Measurements from ENCODE around the gene ROPN1.
"Not testable (repeated sequence)": the region's sequence is repeated elsewhere in the genome, so short reads cannot be mapped to it uniquely, and the experiment has no call there.

GRCh38 chr3:123976904-123977303 lies 15.0 kb downstream of the ROPN1 start:
- TF ChIP-seq, protein P1, sequence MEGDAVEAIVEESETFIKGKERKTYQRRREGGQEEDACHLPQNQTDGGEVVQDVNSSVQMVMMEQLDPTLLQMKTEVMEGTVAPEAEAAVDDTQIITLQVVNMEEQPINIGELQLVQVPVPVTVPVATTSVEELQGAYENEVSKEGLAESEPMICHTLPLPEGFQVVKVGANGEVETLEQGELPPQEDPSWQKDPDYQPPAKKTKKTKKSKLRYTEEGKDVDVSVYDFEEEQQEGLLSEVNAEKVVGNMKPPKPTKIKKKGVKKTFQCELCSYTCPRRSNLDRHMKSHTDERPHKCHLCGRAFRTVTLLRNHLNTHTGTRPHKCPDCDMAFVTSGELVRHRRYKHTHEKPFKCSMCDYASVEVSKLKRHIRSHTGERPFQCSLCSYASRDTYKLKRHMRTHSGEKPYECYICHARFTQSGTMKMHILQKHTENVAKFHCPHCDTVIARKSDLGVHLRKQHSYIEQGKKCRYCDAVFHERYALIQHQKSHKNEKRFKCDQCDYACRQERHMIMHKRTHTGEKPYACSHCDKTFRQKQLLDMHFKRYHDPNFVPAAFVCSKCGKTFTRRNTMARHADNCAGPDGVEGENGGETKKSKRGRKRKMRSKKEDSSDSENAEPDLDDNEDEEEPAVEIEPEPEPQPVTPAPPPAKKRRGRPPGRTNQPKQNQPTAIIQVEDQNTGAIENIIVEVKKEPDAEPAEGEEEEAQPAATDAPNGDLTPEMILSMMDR (IDR thresholded peaks at IDR 0.05; ENCODE audit: low read length), result not testable (repeated sequence)
- TF ChIP-seq EZH2phosphoT487 (IDR thresholded peaks at IDR 0.05; ENCODE audit: low read length); EZH2 (optimal IDR thresholded peaks at IDR 0.05; ENCODE audit: low read depth, low read length): not testable (repeated sequence)
